HG02588 (cell line): ENCODE results near the gene ARHGAP15.
"Not testable (repeated sequence)": the region's sequence is repeated elsewhere in the genome, so short reads cannot be mapped to it uniquely, and the experiment has no call there.

Source experiments
- ATAC-seq: cut with Tn5 transposase; IDR thresholded peaks from one replicate; pipeline ENCODE4 v1.9.1; 2021; ENCODE audit warnings: mild to moderate bottlenecking, moderate library complexity; ENCODE audit not compliant: unreplicated experiment

ARHGAP15 gene

DNA sequence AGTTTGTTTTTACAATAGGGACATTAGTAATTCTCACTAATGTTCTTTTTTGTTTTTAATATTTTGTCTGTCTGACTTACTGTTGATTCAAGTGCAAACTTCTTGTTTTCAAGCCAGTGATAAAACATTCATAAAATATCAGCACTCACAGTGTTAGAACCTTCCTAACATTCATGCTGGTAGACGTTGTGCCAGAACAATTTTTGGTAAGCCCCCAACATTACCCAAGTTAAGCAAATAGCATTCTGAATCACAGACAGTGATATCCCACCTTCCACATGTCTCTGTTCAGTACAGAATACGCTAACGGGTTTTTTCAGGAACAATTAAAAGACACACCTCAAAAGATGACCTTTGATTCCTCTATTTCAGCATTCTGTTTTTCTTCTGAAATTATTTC, 390.3 kb downstream of the ARHGAP15 start:
- ATAC-seq = no peak

DNA sequence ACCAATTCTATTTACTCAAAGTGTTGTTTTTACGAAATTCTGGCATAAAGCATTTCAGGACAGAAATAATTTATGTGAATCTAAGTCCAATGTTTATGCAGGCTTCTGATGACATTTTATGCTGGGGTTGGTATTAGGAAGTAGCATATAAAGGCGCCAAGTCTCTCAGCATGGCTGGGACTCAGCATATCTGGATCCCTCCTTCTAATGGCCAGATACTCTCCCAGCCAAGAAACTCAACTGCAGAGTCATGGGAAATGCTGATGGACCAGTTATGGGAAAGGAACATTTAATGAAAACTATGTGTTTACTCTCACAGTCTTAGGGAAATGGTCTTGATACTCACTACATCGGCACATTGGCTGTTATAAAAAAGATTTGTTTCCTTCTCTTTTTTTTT, 392.2 kb downstream of the ARHGAP15 start:
- ATAC-seq = no peak

DNA sequence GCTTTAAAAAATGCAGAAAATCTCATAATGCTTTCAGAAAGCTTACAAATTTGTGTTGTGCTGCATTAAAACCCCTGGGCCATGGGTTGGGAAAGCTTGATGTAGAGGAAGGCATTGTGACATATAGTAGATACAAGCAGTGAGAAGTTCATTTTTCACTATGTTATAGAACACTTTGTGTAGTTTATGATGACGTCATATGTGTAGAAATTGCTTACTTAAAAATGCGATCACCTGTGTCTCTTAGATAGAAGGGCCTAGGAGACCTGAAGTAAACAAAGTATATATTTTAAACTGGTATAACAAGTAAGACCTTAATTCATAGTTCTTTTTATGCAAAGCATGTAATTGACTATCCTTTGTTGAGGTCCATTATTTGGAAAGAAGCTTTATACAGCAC, 393.5 kb downstream of the ARHGAP15 start:
- no peak for ATAC-seq

DNA sequence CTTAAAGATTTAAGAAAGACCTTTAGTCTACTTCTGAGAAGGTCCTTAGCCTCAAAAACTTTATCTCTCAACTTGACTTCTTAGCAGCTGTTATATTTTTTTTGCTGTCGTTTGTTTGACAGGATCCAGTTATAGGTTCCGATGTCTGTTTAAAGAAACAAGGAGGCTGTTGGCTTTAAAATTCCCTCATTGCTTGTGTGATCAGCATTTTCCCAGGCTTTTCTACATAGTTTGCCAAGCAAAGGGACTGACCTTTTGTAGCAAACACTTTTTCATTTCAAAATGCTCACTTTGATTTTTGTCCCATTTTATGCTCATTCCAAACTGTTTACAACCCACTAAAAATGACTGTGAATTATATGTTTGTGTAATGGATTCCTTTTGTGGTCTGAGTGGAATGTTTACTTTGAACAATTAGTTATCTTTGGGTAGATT, 394.9 kb downstream of the ARHGAP15 start:
- ATAC-seq = no peak

DNA sequence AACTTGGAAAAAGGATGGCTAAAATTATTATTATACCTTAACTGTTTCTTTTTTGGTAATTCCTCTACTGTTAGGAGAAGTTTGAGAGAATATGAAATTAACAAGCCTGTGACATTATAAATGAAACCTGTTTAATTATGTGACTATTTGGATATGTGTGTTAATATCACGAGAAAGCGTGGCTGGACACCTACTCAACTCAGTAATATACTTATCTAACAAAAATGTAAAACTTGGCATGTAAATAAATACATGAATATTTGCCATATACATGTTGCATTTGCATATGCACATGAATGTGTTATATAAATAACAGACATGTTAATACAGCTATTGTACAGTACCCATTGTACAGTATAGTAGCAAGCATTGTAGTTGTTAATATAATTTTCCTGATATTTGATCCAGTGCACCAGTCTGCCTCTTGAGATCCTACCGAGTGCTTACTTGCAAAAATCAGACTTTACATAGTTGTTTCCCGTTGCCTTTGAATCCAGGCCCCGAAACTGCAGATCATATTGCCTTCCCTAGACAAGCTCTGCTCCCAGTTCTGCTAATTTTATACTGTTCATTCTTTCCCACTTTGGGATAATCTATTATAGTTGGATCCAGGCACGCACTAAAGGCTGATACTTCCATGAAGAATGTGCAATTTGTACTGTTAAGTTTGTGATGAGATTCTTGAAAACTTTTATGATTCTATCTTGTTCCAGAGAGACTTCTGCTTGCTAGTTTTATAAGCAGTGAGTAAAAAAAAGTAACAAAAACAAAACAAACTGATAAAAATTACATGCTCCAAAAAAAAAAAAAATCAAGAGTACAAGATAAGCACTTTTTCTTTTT, 395.6 kb downstream of the ARHGAP15 start:
- ATAC-seq = no peak

DNA sequence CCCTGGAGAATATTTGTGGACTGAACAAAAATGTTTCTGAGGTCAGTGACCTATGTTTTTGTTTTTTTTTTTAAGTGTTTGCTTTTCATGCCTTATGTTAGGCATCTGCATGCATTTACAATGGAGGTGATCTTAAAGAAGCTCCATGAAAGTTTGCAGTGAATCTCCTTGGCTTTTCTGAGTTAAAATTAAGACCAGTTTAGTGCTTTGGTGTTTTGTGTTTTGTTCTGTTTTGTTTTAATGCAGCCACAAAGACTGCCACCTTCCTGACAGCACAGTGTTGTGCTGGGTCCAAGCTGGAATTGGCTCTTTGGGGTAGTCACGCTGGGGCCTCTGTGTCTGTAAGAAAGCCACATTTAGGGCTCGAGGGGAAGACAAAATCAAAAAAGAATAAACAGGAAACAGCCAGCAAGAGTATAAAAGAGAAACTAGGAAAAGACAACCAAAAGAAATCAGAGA, 396.2 kb downstream of the ARHGAP15 start:
- ATAC-seq = no peak

DNA sequence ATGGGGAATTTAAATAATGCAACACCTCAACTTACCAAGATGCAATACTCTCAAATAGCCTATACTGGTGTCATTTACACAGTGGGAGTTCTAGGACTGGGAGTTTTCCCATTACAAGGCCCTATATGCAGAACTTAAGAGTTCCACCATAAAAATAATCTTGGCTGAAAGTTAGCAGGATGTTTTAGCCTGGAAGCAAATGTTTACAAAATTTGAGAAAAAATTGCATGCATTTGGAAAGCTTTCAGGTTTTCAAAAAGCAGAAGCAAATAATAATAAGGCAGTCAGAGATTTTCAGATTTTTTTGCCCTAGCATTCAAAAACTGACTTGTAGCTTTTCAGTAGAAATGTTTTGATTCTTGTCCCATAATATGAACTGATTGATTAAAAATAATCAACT, 397.3 kb downstream of the ARHGAP15 start:
- no peak for ATAC-seq

DNA sequence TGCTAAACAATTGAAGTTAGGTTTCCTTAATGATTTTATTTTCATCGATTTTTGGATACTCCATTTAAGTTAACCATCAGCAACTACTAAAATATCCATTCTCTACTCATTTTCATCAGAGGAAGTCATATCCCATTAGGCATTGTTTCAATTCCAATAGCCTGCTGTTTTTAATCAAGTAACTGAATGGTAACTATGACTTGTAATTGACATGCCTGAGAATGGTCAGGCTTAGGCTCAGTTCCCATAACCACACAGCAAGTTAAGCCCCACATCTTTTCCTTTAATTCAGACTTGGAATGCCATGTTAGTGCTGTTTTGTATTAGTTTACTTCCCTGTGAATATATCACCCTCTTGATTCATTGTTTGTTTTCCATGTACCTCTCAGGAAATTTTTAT, 398.8 kb downstream of the ARHGAP15 start:
- no peak for ATAC-seq

DNA sequence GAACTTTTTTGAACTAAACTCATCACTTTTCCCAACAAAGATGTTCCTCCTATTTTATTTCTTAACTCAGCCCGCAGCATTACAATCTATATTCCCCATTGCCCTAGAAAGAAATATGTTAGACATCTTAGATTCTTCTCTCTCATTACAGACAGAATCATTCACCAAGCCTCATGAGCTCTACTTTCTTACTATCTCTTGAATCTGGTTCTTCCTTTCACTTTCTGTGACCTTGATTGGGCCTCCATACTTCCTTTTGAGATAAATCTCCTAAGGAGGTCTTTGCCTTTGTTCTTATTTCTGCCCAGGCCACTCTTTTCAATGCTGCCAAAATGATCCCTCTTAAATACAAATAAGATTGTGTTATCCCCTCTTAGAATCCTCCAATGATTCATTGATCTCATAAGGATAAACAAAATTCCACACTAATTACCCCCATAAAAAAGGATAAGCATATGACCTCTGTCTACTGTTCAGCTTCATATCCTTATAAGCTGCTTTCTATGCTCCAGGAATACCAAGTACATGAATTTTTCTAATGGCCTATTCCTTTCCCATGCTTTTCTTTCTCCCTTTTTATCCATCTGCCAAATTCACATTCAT, 400.0 kb downstream of the ARHGAP15 start:
- ATAC-seq = no peak

DNA sequence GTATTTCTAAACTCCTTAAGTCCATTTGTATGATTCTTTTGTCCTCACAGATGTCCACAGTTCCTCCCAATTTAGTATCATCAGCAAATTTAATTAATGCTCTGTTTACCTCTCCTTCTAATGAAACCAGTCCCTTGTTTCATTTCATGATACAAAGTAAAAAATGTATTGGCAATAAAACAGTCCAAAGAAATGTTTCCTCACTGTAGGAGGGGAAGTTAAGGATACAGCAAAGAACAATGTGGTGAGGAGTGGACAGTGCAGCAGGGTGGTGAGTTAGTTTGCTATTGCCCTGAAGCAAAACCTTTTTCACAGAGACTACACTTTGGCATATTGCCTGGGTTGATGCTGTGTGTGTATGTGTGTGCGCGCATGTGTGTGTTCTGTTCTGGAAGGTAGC, 401.5 kb downstream of the ARHGAP15 start:
- ATAC-seq = no peak

DNA sequence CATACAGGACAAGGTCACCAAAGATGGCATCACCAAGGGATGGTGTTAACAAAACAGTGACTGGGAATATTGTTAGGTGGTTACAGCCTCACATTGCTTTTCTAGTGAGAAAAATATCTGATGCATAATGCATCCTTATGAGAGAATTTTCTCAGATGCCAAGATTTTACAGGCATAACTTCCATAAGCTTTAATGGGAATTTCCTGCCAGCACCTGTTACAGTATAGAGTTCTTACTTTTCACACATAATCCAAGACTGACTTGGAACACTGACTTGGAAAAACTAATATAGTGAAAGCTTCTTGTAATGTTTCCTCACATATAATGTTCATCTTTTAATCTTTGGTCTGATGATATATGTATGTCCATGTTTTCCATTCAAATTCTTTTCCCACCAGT, 402.8 kb downstream of the ARHGAP15 start:
- ATAC-seq = no peak

DNA sequence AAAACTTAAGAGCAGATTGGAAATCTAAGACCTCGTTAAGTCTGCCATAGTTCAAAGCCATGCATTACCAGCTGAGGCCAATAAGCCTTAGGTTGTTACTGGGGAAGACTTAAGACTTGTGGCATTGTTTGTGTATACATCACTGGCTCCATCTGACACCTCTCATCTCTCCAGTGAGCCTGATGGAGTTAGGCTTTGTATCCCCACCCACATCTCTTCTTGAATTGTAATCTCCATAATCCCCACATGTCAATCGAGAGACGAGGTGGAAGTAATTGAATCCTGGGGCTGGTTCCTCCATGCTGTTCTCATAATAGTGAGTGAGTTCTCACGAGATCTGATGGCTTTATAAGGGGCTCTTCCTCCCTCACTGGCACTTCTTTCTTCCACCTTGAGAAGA, 404.6 kb downstream of the ARHGAP15 start:
- ATAC-seq = no peak

DNA sequence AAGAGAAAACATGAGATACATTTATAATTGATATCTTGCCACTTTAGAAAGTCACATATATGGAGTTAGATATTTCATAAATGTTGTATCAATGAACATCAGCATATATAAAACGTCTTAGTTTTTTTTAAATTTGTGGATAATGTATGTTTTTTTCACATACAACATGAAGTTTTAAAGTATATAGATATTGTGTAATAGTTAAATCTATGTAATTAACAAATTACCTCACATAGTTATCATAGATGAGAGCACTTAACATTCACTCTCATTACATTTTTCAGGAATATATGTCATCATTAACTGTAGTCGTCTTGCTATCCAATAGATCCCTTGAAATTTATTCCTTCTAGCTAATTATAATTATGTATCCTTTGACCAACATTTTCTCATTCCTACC, 406.6 kb downstream of the ARHGAP15 start:
- no peak for ATAC-seq

DNA sequence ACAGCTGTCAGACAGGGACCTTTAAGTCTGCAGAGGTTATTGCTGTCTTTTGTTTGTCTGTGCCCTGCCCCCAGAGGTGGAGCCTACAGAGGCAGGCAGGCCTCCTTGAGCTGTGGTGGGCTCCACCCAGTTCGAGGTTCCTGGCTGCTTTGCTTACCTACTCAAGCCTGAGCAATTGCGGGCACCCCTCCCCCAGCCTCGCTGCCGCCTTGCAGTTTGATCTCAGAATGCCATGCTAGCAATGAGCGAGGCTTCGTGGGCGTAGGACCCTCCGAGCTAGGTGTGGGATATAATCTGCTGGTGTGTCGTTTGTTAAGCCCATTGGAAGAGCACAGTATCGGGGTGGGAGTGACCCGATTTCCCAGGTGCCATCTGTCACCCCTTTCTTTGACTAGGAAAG, 412.7 kb downstream of the ARHGAP15 start:
- ATAC-seq = not testable (repeated sequence)

DNA sequence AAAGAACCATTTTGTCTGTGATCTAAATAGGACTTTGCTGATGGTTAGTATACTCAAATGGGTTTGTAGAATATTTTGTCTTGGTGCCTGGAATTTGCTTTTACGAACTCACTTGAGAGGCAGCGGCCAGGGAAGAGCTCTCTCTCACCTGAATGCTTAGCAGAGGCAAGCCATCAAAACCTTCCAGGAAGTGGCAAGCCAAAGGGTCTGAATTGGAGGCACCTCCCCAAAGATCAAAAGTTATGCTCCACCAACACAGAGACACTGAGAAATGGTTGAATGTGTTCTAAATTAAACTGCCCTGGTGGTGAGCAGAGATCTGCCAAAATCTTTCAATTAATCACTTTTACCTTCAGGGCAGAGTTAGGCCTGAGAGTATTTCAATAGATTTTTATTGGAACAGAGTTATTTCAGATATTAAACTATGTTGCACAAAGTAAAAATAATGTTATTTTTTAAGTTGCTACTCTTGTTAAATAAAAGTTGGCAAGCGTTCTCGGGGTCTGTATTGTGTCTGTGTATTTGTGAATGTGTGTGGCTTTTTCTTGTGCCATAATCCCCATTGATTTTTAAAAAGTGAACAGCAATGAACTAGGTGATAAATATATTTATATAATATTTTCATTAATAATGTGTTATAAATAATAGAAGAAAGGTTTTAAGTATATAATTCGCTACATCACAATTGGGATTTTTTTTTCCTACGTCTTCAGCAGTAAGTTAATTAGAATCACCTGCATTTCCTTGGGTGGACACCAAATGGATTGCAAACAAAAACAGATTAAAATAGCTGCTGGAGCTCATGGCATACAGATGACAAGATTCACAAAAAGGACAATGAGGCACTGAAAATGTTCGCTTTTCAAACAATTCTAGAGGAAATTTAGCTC, 416.1 kb downstream of the ARHGAP15 start:
- ATAC-seq = no peak

DNA sequence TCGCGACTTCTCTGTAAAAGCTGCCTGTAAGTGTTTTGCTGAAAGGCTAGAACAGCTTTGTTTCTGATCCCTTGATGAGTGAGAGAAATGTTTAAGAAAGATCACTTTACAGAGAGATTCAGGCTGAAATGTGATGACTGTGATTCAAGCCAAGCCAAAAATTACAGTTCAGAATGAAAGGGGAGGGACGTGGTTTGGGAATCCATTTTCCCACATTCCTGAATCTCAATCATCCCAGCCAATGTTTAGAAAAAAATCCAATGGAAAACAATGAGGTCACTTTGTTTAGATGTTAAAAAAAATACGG, 416.7 kb downstream of the ARHGAP15 start:
- no peak for ATAC-seq

DNA sequence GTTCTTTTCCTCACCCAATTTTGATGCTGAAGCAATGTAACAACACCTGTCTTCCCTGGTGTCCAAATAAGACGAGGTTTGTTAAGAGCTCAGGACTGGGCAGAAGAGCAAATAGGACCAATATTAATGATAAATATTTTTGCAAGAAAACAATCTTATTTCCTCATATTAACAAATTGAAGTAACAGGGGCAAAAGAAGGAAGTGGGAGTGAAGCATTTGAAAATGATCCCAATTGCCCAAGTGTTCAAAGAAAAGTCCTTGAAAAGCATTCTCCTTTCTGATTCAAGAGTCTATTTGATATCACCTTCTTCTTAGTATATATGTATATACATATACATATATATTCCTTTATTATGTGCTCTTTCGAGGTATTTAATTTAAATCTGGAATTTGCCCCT, 418.8 kb downstream of the ARHGAP15 start:
- no peak for ATAC-seq

DNA sequence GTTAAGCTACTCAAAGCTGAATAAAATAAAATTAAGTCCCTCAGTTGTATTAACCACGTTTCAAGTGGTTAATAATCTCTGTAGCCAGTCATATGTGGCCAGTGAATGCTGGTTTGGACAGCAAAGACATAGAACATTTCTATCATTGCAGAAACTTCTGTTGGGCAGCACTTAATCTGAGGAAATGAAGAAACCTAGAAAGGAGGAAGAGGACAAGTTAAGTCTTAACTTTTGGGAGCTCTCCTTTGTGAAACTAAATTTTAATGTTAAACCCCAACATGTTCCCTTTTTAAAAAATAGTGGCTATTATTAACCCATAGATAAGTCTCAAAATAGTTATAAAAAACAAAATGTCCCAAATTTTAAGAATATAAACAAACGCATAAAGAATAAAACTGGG, 421.3 kb downstream of the ARHGAP15 start:
- ATAC-seq = no peak

DNA sequence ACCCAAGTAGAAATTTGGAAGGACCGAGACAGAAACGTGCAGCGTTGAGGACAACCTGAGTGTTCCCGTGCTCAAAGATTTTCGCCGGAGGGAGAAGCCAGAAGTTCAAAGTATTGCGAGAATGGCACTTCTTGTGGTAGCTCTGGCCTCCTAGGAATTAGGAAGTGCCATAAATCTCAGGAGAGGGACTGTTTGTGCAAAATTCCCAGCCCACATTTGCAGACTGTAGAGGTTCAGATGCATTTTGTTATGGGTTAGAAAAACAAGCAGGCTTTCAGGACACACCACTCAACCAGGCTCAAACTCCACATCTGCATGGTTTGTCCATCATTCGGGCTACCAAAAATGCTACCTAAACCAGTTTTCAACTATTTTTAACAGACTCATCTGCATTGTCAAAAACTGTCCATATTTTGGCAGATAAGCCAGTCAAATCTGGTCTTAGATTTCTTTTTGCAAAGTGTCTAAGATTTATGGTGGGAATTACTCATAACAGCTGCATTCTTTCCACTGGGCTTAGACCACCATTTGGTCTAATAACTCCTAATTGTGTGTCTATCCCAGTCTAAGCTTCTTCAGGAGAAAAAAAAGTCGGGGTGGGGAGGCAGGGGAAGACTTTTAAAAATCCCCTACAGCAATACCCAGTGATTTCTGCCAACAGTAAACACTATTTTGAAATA, 422.9 kb downstream of the ARHGAP15 start:
- no peak for ATAC-seq

DNA sequence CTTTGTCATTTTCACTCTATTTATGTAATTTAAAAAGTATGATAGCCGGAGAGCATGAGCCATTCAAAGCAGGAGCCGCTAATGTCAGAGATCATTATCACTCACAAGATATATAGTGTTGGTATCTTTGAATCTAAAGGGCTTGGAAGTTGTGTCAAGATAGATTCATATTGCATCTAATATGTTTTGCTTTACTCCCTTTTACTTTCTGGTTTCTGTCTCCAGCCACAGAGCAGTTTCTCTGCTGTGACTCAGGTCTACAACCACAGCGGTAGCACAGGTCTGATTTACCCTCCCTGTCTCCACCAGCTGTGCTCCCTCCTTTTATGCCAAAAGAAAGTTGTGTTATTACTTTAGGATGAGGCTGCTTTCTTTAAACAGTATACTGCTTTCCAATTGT, 424.0 kb downstream of the ARHGAP15 start:
- ATAC-seq = no peak

DNA sequence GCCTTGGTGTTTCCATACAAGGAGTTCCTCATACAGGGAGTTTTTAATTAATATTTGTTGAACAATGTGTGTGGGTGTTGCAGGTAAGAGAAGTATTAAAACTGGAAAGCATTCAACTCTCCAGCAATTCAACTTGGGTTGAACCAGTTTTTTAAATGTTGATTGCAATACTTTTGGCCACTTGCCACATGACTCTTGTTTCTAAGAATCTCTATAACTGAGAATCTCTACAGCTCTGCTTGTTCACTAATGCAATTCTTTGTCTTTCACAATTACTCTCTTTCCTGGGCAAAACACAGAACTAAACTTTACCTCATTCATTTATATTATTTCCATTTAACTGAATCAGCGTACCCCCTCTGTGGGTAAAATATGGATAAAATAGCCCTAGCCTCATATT, 429.4 kb downstream of the ARHGAP15 start:
- no peak for ATAC-seq
